Measurements from ENCODE around the gene SLC1A1. TPM values are rescaled to one million over a fixed set of nuclear protein-coding genes. Genes with fewer than 3 reads are reported as not detected.

SLC1A1 gene
- total RNA-seq, 3 donors from 2014 or later: 3.4 to 13.1 (median 7.3) TPM

GRCh38 chr9:4573176-4573575, 82.9 kb downstream of the SLC1A1 start:
- H3K9me3 ChIP-seq: no peaks in the 10 kb centered on the region
- no peak overlapping the region for H3K4me3 ChIP-seq
- H3K27ac ChIP-seq: no peak overlapping the region
- DNase-seq (ENCODE audit: low spot score in 2 of 2): no peak
- no peaks in the 10 kb centered on the region for H3K27me3 ChIP-seq
- intact Hi-C loops (cut with DNase I; ENCODE audit: low total_unique reads): no loop called here
- TF ChIP-seq CTCF (IDR thresholded peaks at IDR 0.05) (no peak), POLR2AphosphoS5 (IDR thresholded peaks at IDR 0.05) (no peak)
- H3K4me1 ChIP-seq: no peaks in the 10 kb centered on the region
- H3K36me3 ChIP-seq: no peaks in the 10 kb centered on the region

GRCh38 chr9:4573634-4574389, 83.5 kb downstream of the SLC1A1 start:
- Histone ChIP-seq H3K4me3 (no peak overlapping the region), H3K9me3 (no peaks in the 10 kb centered on the region), H3K36me3 (no peaks in the 10 kb centered on the region), H3K27me3 (no peaks in the 10 kb centered on the region), H3K4me1 (no peaks in the 10 kb centered on the region), H3K27ac (no peak overlapping the region)
- intact Hi-C loops (cut with DNase I; ENCODE audit: low total_unique reads): no loop called here
- TF ChIP-seq POLR2A (IDR thresholded peaks at IDR 0.05): no peak
- TF ChIP-seq CTCF (IDR thresholded peaks at IDR 0.05): no peak
- no peak for TF ChIP-seq POLR2AphosphoS5 (IDR thresholded peaks at IDR 0.05)
- DNase-seq (ENCODE audit: low spot score in 2 of 2): no peak

- no peak overlapping the region for H3K27ac ChIP-seq
- TF ChIP-seq CTCF (IDR thresholded peaks at IDR 0.05) (no peak), POLR2AphosphoS5 (IDR thresholded peaks at IDR 0.05) (no peak), POLR2A (IDR thresholded peaks at IDR 0.05) (no peak)
- DNase-seq (ENCODE audit: low spot score in 2 of 2): no peak
- intact Hi-C loops (cut with DNase I; ENCODE audit: low total_unique reads): no loop called here
- H3K4me1 ChIP-seq: peaks cover 0 to 5% of the 10 kb centered on the region in 2 donors
- H3K9me3 ChIP-seq: no peaks in the 10 kb centered on the region
- no peak overlapping the region for H3K4me3 ChIP-seq
- no peaks in the 10 kb centered on the region for H3K36me3 ChIP-seq
- H3K27me3 ChIP-seq: no peaks in the 10 kb centered on the region
Measured at GRCh38 chr9:4574657-4575243, 84.5 kb downstream of the SLC1A1 start.

GRCh38 chr9:4575997-4576396, 85.7 kb downstream of the SLC1A1 start:
- intact Hi-C loops (cut with DNase I; ENCODE audit: low total_unique reads): no loop called here
- no peak overlapping the region for H3K27ac ChIP-seq
- H3K4me1 ChIP-seq: peaks cover 0 to 5% of the 10 kb centered on the region in 2 donors
- H3K27me3 ChIP-seq: no peaks in the 10 kb centered on the region
- H3K36me3 ChIP-seq: no peaks in the 10 kb centered on the region
- H3K9me3 ChIP-seq: no peaks in the 10 kb centered on the region
- H3K4me3 ChIP-seq: no peak overlapping the region
- DNase-seq (ENCODE audit: low spot score in 2 of 2): no peak
- no peak for TF ChIP-seq CTCF (IDR thresholded peaks at IDR 0.05)
- TF ChIP-seq POLR2A (IDR thresholded peaks at IDR 0.05): no peak
- no peak for TF ChIP-seq POLR2AphosphoS5 (IDR thresholded peaks at IDR 0.05)

- no peaks in the 10 kb centered on the region for H3K9me3 ChIP-seq
- H3K27ac ChIP-seq: no peak overlapping the region
- H3K4me3 ChIP-seq: no peak overlapping the region
- no peak for DNase-seq (ENCODE audit: low spot score in 2 of 2)
- H3K27me3 ChIP-seq: no peaks in the 10 kb centered on the region
- no peak for TF ChIP-seq POLR2A (IDR thresholded peaks at IDR 0.05)
- no peak for TF ChIP-seq CTCF (IDR thresholded peaks at IDR 0.05)
- TF ChIP-seq POLR2AphosphoS5 (IDR thresholded peaks at IDR 0.05): no peak
- peaks cover 0 to 5% of the 10 kb centered on the region in 2 donors for H3K4me1 ChIP-seq
- intact Hi-C loops (cut with DNase I; ENCODE audit: low total_unique reads): no loop called here
- no peaks in the 10 kb centered on the region for H3K36me3 ChIP-seq
Measured at GRCh38 chr9:4576448-4576847, 86.2 kb downstream of the SLC1A1 start.

All from breast epithelium (tissue), 4 donors.